NCI-H748 treated with DMSO at 0.1 percent for 48 hours (cell line): ENCODE results near the gene ENTPD5.
"Not testable (repeated sequence)": the region's sequence is repeated elsewhere in the genome, so short reads cannot be mapped to it uniquely, and the experiment has no call there.

Experiments
- DNase-seq: peaks from one replicate; lab custom pipeline; 2025; lab: John Stamatoyannopoulos, UW

ENTPD5 gene

DNA sequence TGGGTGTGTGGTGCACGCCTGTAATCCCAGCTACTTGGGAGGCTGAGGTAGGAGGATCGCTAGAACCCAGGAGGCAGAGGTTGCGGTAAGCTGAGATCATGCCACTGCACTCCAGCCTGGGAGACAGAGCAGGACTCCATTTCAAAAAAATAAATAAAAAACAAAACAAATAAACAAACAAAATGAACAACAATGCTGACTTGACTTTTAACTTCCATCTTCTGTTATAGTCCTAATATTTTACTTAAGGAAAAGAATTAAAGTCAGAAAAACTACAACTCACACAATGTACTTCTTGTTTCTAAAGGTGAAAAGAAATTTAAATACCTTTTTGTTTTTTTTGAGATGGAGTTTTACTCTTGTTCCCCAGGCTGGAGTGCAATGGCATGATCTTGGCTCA, 13.4 kb downstream of the ENTPD5 start:
- DNase-seq: not testable (repeated sequence)

DNA sequence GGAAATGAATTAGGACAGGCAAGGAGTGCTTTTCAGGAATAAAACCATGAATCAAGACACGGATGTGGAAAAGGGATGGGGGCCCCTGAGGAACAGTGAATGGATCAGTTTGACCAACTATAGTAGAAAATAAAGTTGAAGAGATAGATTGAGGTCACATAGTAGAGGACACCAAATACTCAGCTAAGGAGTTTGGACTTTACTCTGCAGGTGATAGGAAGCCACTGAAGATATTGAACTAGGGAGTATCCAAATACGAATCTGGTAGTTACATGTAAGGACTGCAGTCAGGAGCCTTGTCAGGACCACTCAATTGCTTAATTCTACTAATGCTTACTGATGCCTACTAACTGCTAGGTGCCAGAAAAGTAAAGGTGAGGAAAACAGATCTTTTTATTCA, 20.4 kb downstream of the ENTPD5 start:
- DNase-seq: no peak

DNA sequence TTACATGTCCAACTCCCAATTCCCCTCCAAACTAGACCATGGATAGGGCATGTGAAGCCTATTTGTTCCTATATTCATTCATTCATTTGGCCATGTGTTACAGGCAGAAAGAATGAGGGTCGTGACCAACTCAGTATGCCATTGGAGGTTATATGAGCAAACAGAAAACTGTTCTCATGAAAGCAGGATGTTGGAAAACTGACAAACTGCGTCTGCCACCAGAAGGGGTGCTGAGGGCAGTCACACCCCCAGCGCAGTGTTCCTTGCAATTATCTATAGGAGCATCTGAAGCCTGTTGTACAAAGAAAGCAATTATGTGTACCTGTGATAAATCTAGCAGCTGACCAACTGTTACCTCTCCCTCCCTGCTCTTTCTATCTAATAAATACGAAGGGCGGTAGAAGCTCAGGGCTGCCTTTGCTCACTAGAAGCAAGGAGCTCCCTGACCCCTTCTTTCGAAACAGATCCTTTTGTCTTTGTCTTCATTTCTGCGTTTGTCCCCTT, 21.1 kb downstream of the ENTPD5 start:
- no peak for DNase-seq

DNA sequence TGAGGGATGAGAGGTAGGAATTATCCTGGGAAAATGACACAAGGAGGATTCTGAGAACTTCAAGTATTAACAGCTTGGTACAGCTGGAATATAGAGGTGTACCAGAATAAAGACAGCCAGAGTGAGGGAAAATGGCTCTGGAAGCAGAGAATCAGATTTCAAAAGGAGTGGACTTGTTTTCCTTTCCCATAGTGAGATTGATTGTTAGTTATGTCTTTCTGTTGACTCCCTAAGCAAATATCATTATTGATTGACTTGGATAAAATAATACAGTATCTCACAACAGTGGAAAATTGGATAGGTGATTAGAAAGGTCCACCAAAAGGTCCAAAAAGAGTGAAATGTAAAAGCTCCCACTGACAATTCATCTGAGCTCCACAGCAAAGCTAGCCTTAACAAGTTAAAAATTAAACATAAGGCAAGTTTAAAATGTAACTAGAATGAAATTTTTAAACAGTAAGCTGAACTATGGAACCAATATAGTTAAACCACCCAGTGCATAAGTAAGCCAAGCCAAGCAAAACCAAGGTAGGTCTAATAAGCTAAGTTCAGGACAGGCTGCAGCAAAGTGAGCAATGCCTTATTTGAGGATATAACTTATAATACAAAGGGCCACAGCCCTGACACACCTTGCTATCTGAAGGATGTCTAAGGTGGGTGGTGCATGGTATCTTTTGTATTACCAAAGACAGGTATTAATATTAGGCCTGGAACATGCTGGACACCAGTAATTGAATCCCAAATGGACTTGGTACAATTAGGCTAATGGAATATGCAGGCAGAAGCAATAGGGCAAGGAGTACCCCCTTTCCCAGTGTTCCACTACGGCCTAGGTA, 21.8 kb downstream of the ENTPD5 start:
- no peak for DNase-seq

DNA sequence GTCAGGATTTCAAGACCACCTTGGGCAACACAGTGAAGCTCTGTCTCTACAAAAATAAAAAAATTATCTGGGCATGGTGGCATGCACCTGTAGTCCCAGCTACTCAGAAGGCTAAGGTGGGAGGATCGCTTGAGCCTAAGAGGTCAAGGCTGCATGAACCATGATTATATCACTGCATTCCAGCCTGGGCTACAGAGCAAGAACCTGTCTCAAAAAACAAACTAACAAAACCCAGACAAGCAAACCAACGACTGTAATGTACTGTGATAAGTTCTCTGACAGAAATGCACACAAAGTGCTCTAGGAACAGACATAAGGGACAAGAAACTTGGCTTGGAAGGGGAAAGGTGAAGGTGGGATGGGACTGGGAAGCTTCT, 22.4 kb downstream of the ENTPD5 start:
- DNase-seq: no peak

DNA sequence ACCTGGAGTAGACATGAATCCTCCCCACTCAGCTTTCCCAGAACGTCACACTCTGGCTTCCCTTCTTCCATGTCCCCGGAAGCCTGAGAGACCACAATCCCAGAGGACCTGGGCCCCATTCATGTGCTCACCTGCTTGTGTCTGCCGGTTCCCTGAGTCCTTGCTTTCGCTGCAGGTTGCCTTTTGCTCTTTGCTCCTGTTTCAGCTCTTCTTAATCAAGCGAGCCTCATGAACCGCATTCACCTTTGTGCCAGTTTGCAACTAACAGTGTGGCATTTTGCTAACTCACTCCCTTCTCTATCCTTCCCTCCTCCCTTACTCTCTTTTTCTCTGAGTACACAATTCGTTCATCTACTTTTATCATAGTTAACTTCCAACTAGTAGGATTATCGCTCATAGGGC, 23.1 kb downstream of the ENTPD5 start:
- no peak for DNase-seq

DNA sequence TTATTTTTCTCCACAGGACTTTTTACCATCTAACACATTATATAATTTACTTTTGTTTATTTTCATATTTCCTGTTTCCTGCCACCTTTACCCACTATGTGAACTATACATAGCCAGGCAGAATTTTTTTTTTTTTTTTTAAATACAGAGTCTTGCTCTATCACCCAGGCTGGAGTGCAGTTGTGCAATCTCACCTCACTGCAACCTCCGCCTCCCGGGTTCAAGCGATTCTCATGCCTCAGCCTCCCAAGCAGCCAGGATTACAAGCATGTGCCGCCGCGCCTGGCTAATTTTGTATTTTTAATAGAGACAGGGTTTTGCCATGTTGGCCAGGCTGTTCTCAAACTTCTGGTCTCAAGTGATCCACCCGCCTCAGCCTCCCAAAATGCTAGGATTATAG, 24.2 kb downstream of the ENTPD5 start:
- not testable (repeated sequence) for DNase-seq

DNA sequence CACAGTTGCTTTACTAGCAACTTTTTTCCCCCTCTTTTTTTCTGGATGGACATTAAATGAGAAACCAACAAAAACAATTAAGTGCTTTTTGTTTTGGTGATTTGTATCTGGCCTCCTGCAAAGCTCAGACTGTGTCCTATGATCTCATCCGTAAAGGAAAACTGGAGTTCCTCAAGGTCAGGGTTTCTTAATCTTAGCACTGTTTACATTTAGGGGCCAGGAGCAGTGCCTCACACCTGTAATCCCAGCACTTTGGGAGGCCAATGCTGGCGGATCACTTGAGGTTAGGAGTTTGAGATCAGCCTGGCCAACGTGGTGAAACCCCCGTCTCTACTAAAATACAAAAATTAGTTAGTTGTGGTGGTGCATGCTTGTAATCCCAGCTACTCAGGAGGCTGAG, 28.0 kb downstream of the ENTPD5 start:
- no peak for DNase-seq

DNA sequence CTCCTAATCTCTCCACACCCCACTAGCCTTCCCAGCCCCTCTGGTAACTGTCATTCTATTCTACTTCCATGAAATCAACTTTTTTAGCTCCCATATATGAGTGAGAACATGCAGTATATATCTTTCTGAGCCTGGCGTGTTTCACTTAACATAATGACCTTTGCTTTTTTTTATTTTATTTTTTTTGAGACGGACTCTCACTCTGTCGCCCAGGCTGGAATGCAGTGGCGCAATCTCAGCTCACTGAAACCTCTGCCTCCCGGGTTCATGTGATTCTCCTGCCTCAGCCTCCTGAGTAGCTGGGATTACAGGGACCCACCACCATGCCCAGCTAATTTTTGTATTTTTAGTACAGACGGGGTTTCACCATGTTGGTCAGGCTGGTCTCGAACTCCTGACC, 30.4 kb downstream of the ENTPD5 start:
- DNase-seq: not testable (repeated sequence)

DNA sequence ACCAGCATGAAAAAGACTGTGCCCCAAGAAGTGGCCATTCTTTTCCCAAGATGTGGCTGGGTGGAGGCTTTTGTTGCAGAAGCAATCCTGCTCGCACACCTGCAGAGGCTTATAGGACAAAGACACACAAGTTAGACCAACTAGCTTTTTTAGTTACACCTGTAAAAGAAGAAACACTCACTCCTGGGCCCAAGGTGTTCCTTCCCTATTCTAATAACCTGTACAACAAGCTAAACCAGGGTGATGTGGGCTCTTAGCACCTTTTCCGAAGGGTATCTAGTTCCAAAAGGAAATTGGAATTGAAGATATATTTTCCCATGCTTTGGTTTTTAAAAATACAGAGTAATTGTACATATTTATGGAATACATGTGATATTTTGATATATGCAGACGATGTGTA, 31.0 kb downstream of the ENTPD5 start:
- no peak for DNase-seq

DNA sequence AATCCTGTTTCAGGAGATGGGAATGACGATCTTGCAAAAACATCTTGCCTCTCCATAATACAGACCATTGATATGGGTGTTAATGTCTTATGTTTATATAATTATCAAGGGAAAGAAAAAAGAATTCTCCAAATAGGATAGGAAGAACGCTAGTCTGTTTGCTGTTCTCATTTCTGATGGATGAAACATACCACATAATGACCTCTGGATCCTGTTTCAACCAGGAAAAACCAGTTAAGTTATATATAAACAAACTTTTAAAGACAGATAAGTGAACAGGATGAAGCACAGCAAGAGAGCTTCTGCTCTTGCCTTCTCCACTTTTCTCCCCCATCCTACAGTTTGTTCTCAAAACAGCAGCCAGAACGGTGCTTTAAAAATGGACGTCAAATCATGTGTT, 41.2 kb downstream of the ENTPD5 start:
- no peak for DNase-seq

DNA sequence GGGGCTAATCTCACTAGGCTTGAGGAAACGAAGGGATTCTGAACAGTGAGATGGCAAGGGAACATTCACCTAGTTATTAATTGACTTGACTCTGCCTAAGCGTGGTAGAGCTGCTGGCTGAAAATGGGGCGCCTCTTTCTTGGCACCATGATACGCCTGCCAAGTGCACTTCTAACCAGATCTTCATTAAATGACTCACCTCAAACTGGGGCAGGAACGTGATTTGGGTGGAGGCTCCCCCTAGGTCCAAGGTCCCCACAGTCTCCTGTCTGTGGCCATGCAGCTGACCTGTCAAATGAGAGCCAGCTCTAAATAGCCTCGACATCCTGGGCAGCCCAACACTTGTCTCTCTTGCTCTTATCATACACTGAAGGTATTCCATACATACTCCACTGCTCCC, 43.0 kb downstream of the ENTPD5 start:
- DNase-seq: no peak

DNA sequence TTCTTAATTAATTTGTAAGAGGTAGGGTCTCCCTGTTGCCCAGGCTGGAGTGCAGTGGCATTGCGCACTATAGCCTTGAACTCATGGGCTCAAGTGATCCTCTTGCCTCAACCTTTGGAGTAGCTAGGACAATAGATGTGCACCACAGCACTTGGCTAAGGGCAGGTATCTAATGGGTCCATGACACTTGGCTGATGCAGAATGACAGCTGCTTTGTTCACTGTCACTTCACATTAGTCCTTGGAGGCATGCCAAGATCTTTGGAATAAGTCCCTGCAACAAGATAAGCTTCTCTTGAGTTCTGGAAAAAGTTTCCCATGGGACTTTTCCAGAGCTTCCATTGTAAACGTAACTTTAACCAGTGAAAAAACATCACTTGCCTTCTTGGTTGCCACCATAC, 45.6 kb downstream of the ENTPD5 start:
- DNase-seq: no peak

DNA sequence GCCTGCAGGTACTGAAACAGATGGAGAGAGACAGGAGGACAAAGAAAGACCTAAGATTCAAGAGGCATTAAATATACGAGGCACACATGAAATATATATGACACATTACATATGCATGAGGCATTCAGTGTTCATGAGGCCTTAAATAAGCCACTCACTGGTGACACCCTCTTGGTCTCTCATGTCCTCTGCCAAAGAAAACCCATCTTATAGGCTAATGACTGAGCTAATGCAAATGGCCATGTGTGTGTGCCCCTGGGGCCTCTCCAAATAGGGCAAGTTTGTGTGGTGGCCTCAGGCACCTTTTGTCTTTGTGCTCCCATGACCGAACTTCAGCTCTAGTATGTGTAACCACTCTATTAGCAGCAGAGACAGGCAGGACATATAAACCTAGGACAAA, 50.2 kb downstream of the ENTPD5 start:
- no peak for DNase-seq

DNA sequence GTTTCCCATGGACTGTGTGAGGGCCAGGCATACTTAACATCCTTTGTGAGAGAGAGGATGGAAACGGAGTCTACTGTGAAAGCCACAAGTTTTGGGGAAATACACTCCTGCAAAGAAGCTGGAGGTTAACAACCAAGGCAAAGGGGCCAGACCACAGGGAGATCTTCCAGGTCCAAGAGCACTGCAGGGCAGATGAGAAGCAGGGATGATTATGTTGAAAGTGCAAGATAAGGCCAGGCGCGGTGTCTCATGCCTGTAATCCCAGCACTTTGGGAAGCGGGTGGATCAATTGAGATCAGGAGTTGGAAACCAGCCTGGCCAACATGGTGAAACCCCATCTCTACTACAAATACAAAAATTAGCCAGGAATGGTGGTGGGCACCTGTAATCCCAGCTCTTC, 53.9 kb downstream of the ENTPD5 start:
- DNase-seq: no peak

DNA sequence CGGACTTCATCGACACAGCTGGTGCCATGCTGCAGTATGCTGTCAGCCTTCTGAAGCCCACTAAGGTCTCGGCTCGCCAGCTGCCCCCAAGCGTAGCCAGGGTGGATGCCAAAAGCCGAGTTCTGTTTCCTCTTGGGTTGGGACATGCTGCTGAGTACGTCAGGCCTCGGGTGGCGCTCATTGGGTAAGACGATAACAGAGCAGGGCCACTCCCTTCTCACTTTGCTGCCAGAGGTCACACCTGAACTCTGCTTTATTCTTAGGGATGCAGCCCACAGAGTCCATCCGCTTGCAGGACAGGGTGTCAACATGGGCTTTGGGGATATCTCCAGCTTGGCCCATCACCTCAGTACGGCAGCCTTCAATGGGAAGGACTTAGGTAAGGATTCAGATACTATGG, 57.9 kb downstream of the ENTPD5 start:
- DNase-seq: no peak

DNA sequence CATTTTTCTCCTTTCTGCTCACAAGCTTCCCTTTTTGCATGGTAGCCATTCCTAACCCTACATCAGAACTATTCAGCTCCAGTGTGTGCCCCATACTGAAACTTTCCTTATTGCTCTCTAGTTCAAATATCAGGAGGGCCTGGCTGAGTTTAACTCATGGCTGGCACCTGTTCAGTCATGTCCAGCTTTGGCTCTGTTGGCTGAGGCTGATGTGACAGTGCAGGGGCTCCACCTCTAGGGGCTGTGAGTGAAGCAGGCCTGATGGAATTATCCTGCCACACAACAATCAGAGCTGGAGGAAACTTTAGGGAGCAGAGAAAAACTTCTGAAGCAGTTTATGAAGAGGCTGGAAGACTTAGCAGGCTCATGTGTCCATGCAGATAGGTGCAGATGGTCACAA, 60.5 kb downstream of the ENTPD5 start:
- no peak for DNase-seq

DNA sequence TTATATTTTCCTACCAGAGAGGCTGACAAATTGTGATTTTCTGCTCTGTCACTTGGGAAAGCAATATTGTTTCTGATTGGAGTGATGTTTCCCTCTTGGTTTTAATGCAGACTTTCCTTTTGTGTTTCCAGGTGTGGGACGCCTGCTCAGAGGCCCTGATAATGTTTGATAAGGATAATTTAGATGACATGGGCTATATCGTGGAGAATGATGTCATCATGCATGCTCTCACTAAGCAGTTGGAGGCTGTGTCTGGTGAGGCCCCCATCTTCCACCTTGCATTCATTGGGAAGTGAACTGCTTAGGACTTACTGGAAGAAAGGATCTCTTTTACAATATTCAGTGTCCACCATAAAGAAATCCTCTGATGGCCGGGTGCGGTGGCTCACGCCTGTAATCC, 63.4 kb downstream of the ENTPD5 start:
- no peak for DNase-seq

DNA sequence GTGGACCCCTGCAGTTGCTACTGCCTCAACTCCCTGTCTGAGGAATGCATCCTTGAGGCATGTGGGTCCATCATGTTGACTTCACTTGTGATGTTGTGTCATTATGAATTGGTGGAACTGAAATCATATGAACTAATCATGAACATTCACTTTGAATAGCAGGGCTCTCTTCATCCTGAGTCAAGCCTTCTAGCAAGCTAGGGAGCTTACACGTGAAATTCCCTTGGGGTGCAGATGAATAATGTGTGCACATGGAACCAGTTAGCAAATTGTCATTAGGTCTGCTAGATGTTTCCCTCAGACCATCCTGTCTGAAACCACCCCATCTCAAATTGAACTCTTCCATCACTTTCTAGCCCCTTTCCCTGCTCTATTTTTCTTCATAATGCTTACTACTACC, 65.4 kb downstream of the ENTPD5 start:
- no peak for DNase-seq

DNA sequence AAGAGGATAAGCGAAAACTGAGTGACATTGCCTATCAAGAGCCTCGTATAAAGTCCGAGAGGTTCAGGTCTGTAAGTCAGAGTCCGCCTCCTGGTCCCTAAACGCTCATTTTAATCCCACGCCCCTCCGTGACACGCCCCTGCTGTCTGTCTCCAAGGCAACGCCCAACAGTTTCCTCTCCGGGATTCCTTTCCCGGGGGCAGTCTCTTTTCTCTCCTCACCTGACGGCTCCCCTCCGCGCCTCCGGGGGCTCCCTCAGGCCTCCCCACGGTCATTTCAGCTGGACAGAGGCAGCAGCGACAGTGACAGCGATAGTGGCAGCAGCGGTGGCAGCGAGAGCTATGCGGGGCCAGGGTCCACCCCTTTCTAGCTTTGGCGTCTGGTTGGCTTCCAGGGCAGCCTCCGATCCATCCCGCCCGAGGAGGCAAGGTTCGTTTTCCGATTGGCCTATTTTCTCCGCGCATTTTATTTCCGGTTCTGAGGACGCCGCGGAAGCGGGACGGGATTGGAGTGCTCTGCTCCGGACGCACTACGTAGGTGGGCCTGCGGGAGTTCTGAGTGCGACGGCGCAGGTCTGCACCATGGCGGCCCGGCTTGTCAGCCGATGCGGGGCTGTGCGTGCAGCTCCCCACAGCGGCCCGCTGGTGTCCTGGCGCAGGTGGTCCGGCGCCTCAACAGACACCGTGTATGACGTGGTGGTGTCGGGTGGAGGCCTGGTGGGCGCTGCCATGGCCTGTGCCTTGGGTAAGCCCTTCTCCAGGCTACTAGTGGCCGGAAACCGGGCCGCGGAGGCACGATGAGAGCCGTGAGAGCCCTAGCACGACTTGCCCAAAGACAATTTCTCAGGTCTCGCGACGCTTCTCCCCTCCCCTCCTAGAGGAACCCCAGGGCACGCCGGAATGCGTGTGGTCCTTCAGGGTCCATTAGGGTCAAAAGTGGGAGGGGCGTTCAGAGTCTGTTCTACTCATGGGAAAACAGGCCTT, 69.0 kb downstream of the ENTPD5 start, which contains the start of the genes COQ6 and FAM161B:
TSS of gene COQ6 (plus strand) at position 551 of the 983 bp plus-strand sequence. CDS start at position 582, 31 bp downstream.
TSS of gene FAM161B (minus strand) at position 343 of the 983 bp plus-strand sequence. CDS start at position 275, 68 bp downstream.
- peak; percentile 94 for DNase-seq

DNA sequence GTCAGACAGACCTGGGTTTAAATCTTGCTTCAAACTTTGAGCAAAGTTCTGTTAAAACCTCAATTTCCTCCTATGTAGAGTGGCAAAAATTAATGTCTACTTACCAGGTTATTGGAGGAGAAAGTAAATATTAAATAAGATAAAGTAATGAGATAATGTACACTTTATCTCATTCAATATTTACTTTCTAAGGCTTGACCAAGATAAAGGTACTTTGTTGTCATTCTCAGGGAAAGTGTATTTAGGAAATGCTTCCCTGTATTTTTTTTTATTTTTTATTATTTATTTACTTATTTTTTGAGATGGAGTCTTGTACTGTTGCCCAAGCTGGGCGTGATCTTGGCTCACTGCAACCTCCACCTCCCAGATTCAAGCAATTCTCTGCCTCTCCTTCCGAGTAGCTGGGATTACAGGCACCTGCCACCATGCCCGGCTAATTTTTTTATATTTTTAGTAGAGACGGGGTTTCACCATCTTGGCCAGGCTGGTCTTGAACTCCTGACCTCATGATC, 73.9 kb downstream of the ENTPD5 start:
- DNase-seq: no peak

DNA sequence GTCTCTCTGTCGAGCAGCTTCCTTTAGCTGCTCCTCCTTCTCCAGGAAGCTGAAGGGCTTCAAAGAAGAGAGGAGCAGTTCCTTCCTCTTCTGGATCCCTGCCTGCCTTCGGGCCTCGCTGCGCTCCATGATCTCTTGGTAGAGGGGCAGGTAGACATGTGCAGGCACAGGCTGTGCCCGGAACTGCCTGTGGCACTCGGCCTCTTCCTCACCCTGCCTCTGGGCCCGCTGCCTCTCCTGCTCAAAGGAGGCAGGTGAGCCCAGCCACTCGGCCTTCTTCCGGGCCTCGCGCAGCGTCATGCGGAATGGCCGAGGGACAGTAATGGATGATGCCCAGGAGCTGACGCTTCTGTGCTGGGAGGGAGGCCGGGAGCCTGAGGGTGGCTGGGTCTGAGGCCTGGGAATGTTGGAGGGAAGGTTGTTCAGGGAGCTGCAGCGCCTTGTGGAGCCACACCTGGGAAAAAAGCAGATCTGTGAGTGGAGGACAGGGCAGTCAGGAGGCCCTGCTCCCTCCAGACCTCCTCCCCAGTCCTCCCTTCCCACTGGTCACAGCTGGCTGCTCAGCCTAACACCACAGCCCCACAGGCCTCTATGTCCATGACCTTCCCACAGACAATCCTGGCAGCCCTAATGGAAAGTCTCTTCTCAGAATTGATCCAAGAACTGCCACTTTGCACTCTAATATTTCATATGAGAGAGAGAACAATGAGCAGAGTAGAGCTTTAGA, 74.5 kb downstream of the ENTPD5 start:
- DNase-seq: no peak
